Activated effector memory CD4-positive, alpha-beta T cell treated with Interleukin-2 at 50 U/mL for 16 hours (primary cell): ENCODE measurements around the gene BTG1.
"Not testable (repeated sequence)": the region's sequence is repeated elsewhere in the genome, so short reads cannot be mapped to it uniquely, and the experiment has no call there.

Source experiments
- DNase-seq: peaks from one replicate; pipeline ENCODE4 v3.0.0-alpha.2; 2020

BTG1 gene

DNA sequence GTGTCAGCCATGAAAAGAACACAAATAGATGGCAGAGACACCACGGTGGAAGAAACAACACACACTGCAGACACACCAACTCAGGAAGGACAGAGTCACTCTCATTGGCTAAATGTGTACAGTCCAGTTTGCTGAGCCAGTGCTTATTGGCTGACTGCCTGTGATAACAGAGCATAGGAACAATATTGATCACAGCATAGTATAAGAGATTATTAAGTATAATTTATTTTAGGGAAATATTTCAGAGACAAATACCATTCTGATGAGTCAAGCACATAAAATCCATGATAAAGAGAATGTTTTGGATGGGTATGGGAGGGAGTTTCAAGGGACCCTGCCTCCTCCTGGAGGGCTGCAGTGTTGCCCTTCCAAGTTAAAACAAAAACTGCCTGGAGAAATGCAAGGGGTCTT is 50.9 kb downstream of the BTG1 start:
- no peak for DNase-seq

- DNase-seq = not testable (repeated sequence)
Measured at GRCh38 chr12:92094301-92094700, 51.3 kb downstream of the BTG1 start.
